ENCODE results near the gene BCAM. TPM values are rescaled to one million over a fixed set of nuclear protein-coding genes. Genes with fewer than 3 reads are reported as not detected.
"Not testable (repeated sequence)": the region's sequence is repeated elsewhere in the genome, so short reads cannot be mapped to it uniquely, and the experiment has no call there.

The BCAM gene
- total RNA-seq, 1 donor from 2014 or later = 280 TPM

GRCh38 chr19:44767295-44768180 lies 41.4 kb upstream of the BCAM start:
- no peak for ATAC-seq
- no peaks in the 10 kb centered on the region for H3K36me3 ChIP-seq
- H3K4me1 ChIP-seq = no peaks in the 10 kb centered on the region
- intact Hi-C loops (cut with DNase I) = no loop called here
- no peak overlapping the region for H3K27ac ChIP-seq
- H3K27me3 ChIP-seq = no peaks in the 10 kb centered on the region
- no peak overlapping the region for H3K4me3 ChIP-seq
- no peaks in the 10 kb centered on the region for H3K9me3 ChIP-seq
- DNase-seq = no peak
- no peak for TF ChIP-seq CTCF (IDR thresholded peaks at IDR 0.05)

GRCh38 chr19:44770550-44771257 lies 38.2 kb upstream of the BCAM start:
- Histone ChIP-seq H3K27me3 (no peaks in the 10 kb centered on the region), H3K9me3 (no peaks in the 10 kb centered on the region), H3K4me3 (no peak overlapping the region), H3K4me1 (no peaks in the 10 kb centered on the region), H3K27ac (no peak overlapping the region), H3K36me3 (no peaks in the 10 kb centered on the region)
- peak; percentile 86 for TF ChIP-seq CTCF (IDR thresholded peaks at IDR 0.05)
- intact Hi-C loops (cut with DNase I) = loop anchor here (5.0 kb wide), 3 partner anchors 48 to 198 kb away; no protein-coding TSS in a partner anchor
- ATAC-seq = peak; percentile 100
- peak; percentile 97 for DNase-seq

- H3K36me3 ChIP-seq, H3K27me3 ChIP-seq, H3K4me3 ChIP-seq, ATAC-seq, H3K27ac ChIP-seq, H3K9me3 ChIP-seq, H3K4me1 ChIP-seq, DNase-seq: not testable (repeated sequence)
- intact Hi-C loops (cut with DNase I) = loop anchor here (5.0 kb wide), 3 partner anchors 50 to 200 kb away; no protein-coding TSS in a partner anchor
These were observed 36.8 kb upstream of the BCAM start for GRCh38 chr19:44772144-44772543.

- H3K4me1 ChIP-seq = no peaks in the 10 kb centered on the region
- no peak for DNase-seq
- H3K27me3 ChIP-seq = peaks cover 3% of the 10 kb centered on the region
- ATAC-seq = no peak
- H3K36me3 ChIP-seq = no peaks in the 10 kb centered on the region
- no peak overlapping the region for H3K4me3 ChIP-seq
- no peak for TF ChIP-seq CTCF (IDR thresholded peaks at IDR 0.05)
- no peak overlapping the region for H3K27ac ChIP-seq
- intact Hi-C loops (cut with DNase I) = loop anchor here (5.0 kb wide), 3 partner anchors 51 to 201 kb away; no protein-coding TSS in a partner anchor
- no peaks in the 10 kb centered on the region for H3K9me3 ChIP-seq
These were observed 35.9 kb upstream of the BCAM start for GRCh38 chr19:44772959-44773358.

GRCh38 chr19:44775676-44776240 lies 33.1 kb upstream of the BCAM start:
- no peaks in the 10 kb centered on the region for H3K36me3 ChIP-seq
- no peak overlapping the region for H3K4me3 ChIP-seq
- no peaks in the 10 kb centered on the region for H3K9me3 ChIP-seq
- H3K27me3 ChIP-seq = peaks cover 4% of the 10 kb centered on the region
- intact Hi-C loops (cut with DNase I) = no loop called here
- DNase-seq = no peak
- H3K4me1 ChIP-seq = no peaks in the 10 kb centered on the region
- ATAC-seq = no peak
- no peak for TF ChIP-seq CTCF (IDR thresholded peaks at IDR 0.05)
- H3K27ac ChIP-seq = no peak overlapping the region

Data from upper lobe of right lung (tissue), 1 donor.